GM19023 (cell line): ENCODE data around the gene ZNRF2.
"Not testable (repeated sequence)": the region's sequence is repeated elsewhere in the genome, so short reads cannot be mapped to it uniquely, and the experiment has no call there.

Source experiments
- ATAC-seq: cut with Tn5 transposase; IDR thresholded peaks from one replicate; pipeline ENCODE4 v1.9.1; 2021; ENCODE audit warnings: mild to moderate bottlenecking, moderate library complexity; ENCODE audit not compliant: unreplicated experiment

ZNRF2 gene

DNA sequence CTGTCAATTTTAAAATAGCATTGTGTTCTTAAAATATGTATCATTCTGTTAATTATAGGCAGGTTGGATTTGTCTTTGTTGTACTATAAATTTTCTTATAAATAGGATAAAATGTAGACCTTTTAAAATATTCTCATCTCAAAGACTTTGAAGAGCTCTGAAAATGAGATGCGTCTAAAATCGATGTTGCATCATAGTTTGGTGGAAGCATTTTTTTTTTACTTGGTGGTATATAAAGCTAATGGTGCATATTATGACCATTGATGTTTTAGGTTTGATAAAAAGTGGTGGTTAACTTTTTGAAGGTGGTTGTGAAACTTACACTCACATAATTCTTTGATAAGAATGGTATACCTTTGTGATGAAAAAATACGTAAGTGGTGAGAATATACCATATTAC is 69.1 kb downstream of the ZNRF2 start:
- no peak for ATAC-seq

GRCh38 chr7:30353932-30354607 is 69.7 kb downstream of the ZNRF2 start:
- ATAC-seq = no peak

GRCh38 chr7:30354791-30355190 is 70.4 kb downstream of the ZNRF2 start:
- no peak for ATAC-seq

DNA sequence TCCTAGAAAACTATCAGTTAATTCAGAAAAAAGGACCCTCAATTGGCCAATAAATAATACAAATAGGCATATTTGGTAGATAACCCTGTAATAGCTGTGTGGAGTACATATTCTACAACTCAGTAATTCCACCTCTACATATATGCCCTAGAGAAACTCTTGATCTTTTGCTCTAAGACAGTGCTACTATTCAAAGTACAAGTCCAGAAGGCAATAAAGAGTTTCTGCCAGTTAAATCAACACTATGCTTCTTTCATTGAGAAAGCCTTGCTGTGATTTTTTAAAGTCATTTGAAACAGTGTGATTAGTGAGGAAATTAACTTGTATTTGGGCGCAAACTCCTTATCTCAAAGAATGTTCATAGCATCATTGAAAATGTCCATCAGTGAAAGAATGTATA is 75.6 kb downstream of the ZNRF2 start:
- ATAC-seq = no peak

- no peak for ATAC-seq
These were observed 79.6 kb downstream of the ZNRF2 start for GRCh38 chr7:30363778-30364563.

DNA sequence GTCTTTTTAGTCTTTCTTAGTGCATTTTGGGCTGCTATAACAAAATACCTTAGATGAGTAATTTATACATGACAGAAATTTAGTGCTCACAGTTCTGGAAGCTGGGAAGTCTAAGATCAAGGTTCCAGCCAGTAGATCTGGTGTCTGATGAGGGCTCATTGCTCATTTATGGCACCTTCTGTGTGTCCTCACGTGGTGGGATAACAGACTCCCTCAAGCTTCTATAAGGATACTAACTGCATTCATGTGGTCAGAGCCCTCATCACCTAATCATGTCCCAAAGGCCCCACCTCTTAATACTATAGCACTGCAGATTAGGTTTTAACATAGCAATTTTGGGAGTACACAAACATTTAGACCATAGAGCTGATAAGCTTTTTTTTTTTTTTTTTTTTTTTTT is 80.4 kb downstream of the ZNRF2 start:
- ATAC-seq = no peak

- no peak for ATAC-seq
These were observed 81.2 kb downstream of the ZNRF2 start for GRCh38 chr7:30365621-30366020.

DNA sequence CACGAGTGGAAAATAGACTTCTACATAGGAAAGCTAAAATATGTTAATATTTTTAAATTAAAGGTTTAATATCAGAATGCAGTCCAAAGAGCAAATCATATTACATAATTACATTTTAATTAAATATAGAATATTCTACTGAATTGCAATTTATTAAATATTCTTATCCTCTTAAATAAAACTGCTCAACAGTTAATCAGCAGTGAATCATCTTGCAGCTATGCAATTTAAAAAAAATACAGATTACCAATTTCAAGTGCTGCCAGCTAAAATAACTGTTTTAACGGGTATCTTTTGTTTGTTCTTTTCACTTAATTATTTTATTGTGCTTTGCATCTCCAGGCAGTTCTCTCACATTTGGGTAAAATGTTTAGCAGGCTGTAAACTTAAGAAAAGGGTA is 82.2 kb downstream of the ZNRF2 start:
- ATAC-seq = no peak

GRCh38 chr7:30367561-30367960 is 83.2 kb downstream of the ZNRF2 start:
- no peak for ATAC-seq

DNA sequence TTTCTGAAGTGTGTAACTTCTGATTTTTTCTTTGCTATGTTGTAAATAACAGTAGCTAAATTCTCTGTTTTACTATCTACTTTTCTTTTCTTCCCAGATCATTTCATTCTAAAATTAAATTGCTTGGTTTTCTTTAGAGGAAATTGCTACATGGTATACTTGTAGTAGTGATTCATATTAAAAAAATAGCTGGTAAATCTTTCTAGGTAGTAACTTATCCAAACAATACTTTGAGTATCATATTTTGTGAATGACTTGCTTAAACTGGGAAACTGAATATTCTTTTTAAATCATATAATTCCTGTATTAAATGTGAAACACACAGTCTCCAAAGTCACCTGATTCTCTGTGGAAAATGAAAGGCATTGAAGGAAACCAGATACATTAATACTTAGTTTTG is 85.5 kb downstream of the ZNRF2 start:
- ATAC-seq = no peak

GRCh38 chr7:30371321-30371720 is 86.9 kb downstream of the ZNRF2 start:
- ATAC-seq = no peak

- ATAC-seq = no peak
These were observed 93.9 kb downstream of the ZNRF2 start for GRCh38 chr7:30378275-30378674.

- no peak for ATAC-seq
These were observed 94.7 kb downstream of the ZNRF2 start for GRCh38 chr7:30379131-30379530.

GRCh38 chr7:30379741-30380140 is 95.3 kb downstream of the ZNRF2 start:
- no peak for ATAC-seq

DNA sequence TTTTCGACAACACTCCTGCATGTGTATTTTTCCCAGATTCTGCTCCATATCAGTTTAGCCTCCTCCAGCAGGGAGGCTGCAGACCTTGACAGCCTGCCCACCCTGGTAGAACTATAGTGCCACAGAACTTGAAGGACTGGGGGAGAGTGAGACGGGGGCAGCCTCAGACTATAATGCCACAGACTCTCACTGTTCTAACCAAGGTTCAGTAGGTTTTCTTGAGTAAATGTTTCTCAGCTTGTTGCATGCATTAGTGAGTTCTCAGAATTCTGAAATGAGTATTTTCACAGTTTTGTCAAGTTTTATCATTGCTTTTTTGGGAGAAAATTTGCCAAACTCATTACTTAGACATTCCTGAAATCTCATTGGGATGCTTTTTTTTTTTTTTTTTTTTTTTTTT is 95.9 kb downstream of the ZNRF2 start:
- ATAC-seq = no peak

GRCh38 chr7:30380824-30381223 is 96.4 kb downstream of the ZNRF2 start:
- ATAC-seq = not testable (repeated sequence)

- no peak for ATAC-seq
These were observed 98.2 kb downstream of the ZNRF2 start for GRCh38 chr7:30382607-30383006.

DNA sequence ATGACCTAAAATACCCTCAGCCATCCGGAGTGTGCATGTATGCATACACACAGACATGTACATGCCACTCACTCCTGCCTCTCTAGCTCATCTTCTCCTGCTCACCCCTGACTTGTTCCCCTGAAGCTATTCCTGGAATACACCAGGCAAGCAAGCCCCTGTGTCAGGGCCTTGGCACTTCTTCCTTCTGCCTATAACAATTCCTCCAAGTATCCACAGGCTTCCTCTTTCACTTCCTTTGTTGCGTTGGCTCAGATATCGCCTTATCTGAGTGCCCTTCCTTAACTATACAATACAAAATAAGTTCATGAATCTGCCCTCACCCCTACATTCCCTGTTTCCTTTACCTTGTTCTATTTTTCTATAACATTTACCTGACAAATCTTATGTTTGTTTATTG is 105.4 kb downstream of the ZNRF2 start:
- ATAC-seq = no peak

GRCh38 chr7:30390736-30391636 is 106.6 kb downstream of the ZNRF2 start:
- no peak for ATAC-seq

- no peak for ATAC-seq
These were observed 107.4 kb downstream of the ZNRF2 start for GRCh38 chr7:30391806-30392205.

DNA sequence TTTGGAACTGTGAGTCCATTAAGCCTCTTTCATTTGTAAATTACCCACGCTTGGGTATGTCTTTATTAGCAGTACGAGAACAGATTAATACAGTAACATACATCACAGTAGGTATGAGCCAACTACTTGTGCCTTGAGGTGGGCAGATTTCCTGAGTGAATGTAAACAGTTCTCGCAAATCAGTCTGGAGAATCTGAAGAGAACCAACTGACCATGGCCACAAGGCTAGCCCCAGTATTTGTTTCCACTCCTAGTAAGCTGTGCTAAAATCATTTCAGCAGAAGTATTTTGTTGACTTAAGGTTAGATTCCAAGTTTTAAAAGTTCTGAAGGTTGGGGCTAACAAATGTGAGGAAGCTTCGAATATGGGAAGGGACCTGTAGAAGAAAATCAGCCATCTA is 111.3 kb downstream of the ZNRF2 start:
- no peak for ATAC-seq

GRCh38 chr7:30396389-30396788 is 112.0 kb downstream of the ZNRF2 start:
- no peak for ATAC-seq
